Measurements from ENCODE around the gene DOC2B.

DNA sequence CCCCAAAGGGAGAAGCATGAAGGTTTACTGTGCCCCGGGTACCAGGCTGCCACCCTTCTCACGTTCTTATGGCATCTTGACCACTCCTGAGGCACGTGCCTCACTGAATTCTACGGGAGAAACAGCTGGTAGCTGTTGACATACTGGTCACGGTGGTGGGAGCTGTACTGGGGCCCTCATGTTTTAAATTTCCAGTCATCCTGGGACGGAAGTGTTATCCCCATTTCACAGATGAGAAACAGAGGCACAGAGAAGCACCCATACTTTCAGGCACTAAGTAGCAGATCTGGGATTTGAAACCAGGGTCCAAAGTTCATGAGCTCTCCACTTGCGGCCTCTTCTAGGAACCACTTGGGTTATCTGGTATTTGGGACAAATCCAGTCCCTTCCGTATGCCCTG is 26.3 kb upstream of the DOC2B start:
- TF ChIP-seq, protein P1, sequence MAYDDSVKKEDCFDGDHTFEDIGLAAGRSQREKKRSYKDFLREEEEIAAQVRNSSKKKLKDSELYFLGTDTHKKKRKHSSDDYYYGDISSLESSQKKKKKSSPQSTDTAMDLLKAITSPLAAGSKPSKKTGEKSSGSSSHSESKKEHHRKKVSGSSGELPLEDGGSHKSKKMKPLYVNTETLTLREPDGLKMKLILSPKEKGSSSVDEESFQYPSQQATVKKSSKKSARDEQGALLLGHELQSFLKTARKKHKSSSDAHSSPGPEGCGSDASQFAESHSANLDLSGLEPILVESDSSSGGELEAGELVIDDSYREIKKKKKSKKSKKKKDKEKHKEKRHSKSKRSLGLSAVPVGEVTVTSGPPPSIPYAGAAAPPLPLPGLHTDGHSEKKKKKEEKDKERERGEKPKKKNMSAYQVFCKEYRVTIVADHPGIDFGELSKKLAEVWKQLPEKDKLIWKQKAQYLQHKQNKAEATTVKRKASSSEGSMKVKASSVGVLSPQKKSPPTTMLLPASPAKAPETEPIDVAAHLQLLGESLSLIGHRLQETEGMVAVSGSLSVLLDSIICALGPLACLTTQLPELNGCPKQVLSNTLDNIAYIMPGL (CRISPR knock-in tag; IDR thresholded peaks at IDR 0.05) = no peak
- TF ChIP-seq, protein P2, sequence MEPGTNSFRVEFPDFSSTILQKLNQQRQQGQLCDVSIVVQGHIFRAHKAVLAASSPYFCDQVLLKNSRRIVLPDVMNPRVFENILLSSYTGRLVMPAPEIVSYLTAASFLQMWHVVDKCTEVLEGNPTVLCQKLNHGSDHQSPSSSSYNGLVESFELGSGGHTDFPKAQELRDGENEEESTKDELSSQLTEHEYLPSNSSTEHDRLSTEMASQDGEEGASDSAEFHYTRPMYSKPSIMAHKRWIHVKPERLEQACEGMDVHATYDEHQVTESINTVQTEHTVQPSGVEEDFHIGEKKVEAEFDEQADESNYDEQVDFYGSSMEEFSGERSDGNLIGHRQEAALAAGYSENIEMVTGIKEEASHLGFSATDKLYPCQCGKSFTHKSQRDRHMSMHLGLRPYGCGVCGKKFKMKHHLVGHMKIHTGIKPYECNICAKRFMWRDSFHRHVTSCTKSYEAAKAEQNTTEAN (CRISPR knock-in tag; IDR thresholded peaks at IDR 0.05) = no peak
- TF ChIP-seq TCF7 (CRISPR knock-in tag; IDR thresholded peaks at IDR 0.05; ENCODE audit: low read depth) (no peak), CBFB (CRISPR knock-in tag; IDR thresholded peaks at IDR 0.05; ENCODE audit: low read depth) (no peak), FOXK1 (CRISPR knock-in tag; IDR thresholded peaks at IDR 0.05) (no peak), CTCF (IDR thresholded peaks at IDR 0.05) (no peak)
- TF ChIP-seq, protein P3, sequence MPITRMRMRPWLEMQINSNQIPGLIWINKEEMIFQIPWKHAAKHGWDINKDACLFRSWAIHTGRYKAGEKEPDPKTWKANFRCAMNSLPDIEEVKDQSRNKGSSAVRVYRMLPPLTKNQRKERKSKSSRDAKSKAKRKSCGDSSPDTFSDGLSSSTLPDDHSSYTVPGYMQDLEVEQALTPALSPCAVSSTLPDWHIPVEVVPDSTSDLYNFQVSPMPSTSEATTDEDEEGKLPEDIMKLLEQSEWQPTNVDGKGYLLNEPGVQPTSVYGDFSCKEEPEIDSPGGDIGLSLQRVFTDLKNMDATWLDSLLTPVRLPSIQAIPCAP (CRISPR knock-in tag; IDR thresholded peaks at IDR 0.05) = no peak
- TF ChIP-seq, protein P4, sequence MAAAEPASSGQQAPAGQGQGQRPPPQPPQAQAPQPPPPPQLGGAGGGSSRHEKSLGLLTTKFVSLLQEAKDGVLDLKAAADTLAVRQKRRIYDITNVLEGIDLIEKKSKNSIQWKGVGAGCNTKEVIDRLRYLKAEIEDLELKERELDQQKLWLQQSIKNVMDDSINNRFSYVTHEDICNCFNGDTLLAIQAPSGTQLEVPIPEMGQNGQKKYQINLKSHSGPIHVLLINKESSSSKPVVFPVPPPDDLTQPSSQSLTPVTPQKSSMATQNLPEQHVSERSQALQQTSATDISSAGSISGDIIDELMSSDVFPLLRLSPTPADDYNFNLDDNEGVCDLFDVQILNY (CRISPR knock-in tag; IDR thresholded peaks at IDR 0.05) = no peak
- TF ChIP-seq, protein P5, sequence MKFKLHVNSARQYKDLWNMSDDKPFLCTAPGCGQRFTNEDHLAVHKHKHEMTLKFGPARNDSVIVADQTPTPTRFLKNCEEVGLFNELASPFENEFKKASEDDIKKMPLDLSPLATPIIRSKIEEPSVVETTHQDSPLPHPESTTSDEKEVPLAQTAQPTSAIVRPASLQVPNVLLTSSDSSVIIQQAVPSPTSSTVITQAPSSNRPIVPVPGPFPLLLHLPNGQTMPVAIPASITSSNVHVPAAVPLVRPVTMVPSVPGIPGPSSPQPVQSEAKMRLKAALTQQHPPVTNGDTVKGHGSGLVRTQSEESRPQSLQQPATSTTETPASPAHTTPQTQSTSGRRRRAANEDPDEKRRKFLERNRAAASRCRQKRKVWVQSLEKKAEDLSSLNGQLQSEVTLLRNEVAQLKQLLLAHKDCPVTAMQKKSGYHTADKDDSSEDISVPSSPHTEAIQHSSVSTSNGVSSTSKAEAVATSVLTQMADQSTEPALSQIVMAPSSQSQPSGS (CRISPR knock-in tag; IDR thresholded peaks at IDR 0.05; ENCODE audit: borderline replicate concordance, low read depth) = no peak
- TF ChIP-seq, protein P6, sequence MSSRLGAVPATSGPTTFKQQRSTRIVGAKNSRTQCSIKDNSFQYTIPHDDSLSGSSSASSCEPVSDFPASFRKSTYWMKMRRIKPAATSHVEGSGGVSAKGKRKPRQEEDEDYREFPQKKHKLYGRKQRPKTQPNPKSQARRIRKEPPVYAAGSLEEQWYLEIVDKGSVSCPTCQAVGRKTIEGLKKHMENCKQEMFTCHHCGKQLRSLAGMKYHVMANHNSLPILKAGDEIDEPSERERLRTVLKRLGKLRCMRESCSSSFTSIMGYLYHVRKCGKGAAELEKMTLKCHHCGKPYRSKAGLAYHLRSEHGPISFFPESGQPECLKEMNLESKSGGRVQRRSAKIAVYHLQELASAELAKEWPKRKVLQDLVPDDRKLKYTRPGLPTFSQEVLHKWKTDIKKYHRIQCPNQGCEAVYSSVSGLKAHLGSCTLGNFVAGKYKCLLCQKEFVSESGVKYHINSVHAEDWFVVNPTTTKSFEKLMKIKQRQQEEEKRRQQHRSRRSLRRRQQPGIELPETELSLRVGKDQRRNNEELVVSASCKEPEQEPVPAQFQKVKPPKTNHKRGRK (CRISPR knock-in tag; IDR thresholded peaks at IDR 0.05; ENCODE audit: borderline replicate concordance) = no peak
- TF ChIP-seq, protein P7, sequence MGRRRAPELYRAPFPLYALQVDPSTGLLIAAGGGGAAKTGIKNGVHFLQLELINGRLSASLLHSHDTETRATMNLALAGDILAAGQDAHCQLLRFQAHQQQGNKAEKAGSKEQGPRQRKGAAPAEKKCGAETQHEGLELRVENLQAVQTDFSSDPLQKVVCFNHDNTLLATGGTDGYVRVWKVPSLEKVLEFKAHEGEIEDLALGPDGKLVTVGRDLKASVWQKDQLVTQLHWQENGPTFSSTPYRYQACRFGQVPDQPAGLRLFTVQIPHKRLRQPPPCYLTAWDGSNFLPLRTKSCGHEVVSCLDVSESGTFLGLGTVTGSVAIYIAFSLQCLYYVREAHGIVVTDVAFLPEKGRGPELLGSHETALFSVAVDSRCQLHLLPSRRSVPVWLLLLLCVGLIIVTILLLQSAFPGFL (CRISPR knock-in tag; IDR thresholded peaks at IDR 0.05; ENCODE audit: borderline replicate concordance) = no peak
- TF ChIP-seq, protein P8, sequence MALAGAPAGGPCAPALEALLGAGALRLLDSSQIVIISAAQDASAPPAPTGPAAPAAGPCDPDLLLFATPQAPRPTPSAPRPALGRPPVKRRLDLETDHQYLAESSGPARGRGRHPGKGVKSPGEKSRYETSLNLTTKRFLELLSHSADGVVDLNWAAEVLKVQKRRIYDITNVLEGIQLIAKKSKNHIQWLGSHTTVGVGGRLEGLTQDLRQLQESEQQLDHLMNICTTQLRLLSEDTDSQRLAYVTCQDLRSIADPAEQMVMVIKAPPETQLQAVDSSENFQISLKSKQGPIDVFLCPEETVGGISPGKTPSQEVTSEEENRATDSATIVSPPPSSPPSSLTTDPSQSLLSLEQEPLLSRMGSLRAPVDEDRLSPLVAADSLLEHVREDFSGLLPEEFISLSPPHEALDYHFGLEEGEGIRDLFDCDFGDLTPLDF (CRISPR knock-in tag; IDR thresholded peaks at IDR 0.05) = no peak
- TF ChIP-seq, protein P9, sequence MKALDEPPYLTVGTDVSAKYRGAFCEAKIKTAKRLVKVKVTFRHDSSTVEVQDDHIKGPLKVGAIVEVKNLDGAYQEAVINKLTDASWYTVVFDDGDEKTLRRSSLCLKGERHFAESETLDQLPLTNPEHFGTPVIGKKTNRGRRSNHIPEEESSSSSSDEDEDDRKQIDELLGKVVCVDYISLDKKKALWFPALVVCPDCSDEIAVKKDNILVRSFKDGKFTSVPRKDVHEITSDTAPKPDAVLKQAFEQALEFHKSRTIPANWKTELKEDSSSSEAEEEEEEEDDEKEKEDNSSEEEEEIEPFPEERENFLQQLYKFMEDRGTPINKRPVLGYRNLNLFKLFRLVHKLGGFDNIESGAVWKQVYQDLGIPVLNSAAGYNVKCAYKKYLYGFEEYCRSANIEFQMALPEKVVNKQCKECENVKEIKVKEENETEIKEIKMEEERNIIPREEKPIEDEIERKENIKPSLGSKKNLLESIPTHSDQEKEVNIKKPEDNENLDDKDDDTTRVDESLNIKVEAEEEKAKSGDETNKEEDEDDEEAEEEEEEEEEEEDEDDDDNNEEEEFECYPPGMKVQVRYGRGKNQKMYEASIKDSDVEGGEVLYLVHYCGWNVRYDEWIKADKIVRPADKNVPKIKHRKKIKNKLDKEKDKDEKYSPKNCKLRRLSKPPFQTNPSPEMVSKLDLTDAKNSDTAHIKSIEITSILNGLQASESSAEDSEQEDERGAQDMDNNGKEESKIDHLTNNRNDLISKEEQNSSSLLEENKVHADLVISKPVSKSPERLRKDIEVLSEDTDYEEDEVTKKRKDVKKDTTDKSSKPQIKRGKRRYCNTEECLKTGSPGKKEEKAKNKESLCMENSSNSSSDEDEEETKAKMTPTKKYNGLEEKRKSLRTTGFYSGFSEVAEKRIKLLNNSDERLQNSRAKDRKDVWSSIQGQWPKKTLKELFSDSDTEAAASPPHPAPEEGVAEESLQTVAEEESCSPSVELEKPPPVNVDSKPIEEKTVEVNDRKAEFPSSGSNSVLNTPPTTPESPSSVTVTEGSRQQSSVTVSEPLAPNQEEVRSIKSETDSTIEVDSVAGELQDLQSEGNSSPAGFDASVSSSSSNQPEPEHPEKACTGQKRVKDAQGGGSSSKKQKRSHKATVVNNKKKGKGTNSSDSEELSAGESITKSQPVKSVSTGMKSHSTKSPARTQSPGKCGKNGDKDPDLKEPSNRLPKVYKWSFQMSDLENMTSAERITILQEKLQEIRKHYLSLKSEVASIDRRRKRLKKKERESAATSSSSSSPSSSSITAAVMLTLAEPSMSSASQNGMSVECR (CRISPR knock-in tag; IDR thresholded peaks at IDR 0.05; ENCODE audit: borderline replicate concordance) = no peak
